Measurements from ENCODE around the gene FANK1. TPM values are rescaled to one million over a fixed set of nuclear protein-coding genes. Genes with fewer than 3 reads are reported as not detected.

The FANK1 gene
- polyA plus RNA-seq, 2 of the 4 experiments (the other 2 are of a cell fraction), result 4.1 to 5.3 TPM

GRCh38 chr10:125857185-125857760, 39.1 kb upstream of the FANK1 start:
- CTCF ChIA-PET, result interaction anchor here (0.6 to 2.5 kb wide), 9 partner anchors 8 to 715 kb away, joined by 3 to 9 read pairs (median 3); partner anchors contain the start of genes BCCIP and UROS
- no peak overlapping the region for H3K27ac ChIP-seq
- FAIRE-seq (no peak), ATAC-seq (no peak), DNase-seq (ENCODE audit: low read depth in 1 of 2, low spot score in 1 of 2) (no peak)
- 86% methylated on average over 2 of the region's 2 CpGs for WGBS (ENCODE audit: missing lambda C conversion rate)
- H3K4me1 ChIP-seq, result no peaks in the 10 kb centered on the region
- H3K4me2 ChIP-seq, result no peak overlapping the region
- H3K4me3 ChIP-seq, result no peak overlapping the region
- TF ChIP-seq NFE2L2 (conservative IDR thresholded peaks at IDR 0.05; ENCODE audit: low read length), result no peak
- TF ChIP-seq, protein P1, sequence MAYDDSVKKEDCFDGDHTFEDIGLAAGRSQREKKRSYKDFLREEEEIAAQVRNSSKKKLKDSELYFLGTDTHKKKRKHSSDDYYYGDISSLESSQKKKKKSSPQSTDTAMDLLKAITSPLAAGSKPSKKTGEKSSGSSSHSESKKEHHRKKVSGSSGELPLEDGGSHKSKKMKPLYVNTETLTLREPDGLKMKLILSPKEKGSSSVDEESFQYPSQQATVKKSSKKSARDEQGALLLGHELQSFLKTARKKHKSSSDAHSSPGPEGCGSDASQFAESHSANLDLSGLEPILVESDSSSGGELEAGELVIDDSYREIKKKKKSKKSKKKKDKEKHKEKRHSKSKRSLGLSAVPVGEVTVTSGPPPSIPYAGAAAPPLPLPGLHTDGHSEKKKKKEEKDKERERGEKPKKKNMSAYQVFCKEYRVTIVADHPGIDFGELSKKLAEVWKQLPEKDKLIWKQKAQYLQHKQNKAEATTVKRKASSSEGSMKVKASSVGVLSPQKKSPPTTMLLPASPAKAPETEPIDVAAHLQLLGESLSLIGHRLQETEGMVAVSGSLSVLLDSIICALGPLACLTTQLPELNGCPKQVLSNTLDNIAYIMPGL (CRISPR knock-in tag; IDR thresholded peaks at IDR 0.05; ENCODE audit: borderline replicate concordance), result no peak
- TF ChIP-seq RFX5 (IDR thresholded peaks at IDR 0.05), result no peak
- no peak for TF ChIP-seq FOSB (CRISPR knock-in tag; IDR thresholded peaks at IDR 0.05)
- TF ChIP-seq CHD2 (IDR thresholded peaks at IDR 0.05; ENCODE audit: low read length, partially characterized antibody), result no peak
- TF ChIP-seq GATA3 (IDR thresholded peaks at IDR 0.05; ENCODE audit: borderline replicate concordance), result no peak
- TF ChIP-seq CBX2 (IDR thresholded peaks at IDR 0.05; ENCODE audit: borderline replicate concordance, low read depth), result no peak
- no peak for TF ChIP-seq CBX8 (IDR thresholded peaks at IDR 0.05)
- no peak for TF ChIP-seq RAD21 (conservative IDR thresholded peaks at IDR 0.05 in 1 of 2, IDR thresholded peaks at IDR 0.05 in 1 of 2)
- no peak for TF ChIP-seq NR3C1 (IDR thresholded peaks at IDR 0.05)
- no peak for TF ChIP-seq RNF2 (IDR thresholded peaks at IDR 0.05; ENCODE audit: borderline replicate concordance, low read depth)
- TF ChIP-seq MYC (IDR thresholded peaks at IDR 0.05; ENCODE audit: borderline replicate concordance, low read length), result no peak
- no peak for TF ChIP-seq ZC3H11A (IDR thresholded peaks at IDR 0.05)
- TF ChIP-seq CTCF (IDR thresholded peaks at IDR 0.05), result no peak
- no peak for TF ChIP-seq POLR2A (IDR thresholded peaks at IDR 0.05; ENCODE audit: low read length)
- TF ChIP-seq, protein P2, sequence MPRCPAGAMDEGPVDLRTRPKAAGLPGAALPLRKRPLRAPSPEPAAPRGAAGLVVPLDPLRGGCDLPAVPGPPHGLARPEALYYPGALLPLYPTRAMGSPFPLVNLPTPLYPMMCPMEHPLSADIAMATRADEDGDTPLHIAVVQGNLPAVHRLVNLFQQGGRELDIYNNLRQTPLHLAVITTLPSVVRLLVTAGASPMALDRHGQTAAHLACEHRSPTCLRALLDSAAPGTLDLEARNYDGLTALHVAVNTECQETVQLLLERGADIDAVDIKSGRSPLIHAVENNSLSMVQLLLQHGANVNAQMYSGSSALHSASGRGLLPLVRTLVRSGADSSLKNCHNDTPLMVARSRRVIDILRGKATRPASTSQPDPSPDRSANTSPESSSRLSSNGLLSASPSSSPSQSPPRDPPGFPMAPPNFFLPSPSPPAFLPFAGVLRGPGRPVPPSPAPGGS (IDR thresholded peaks at IDR 0.05), result no peak
- no peak for TF ChIP-seq EHMT2 (IDR thresholded peaks at IDR 0.05; ENCODE audit: low read depth)
- TF ChIP-seq, protein P3, sequence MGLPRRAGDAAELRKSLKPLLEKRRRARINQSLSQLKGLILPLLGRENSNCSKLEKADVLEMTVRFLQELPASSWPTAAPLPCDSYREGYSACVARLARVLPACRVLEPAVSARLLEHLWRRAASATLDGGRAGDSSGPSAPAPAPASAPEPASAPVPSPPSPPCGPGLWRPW (IDR thresholded peaks at IDR 0.05), result no peak
- POLR2A ChIA-PET, result no interaction called here
- H3K9me3 ChIP-seq, result no peaks in the 10 kb centered on the region

DNA sequence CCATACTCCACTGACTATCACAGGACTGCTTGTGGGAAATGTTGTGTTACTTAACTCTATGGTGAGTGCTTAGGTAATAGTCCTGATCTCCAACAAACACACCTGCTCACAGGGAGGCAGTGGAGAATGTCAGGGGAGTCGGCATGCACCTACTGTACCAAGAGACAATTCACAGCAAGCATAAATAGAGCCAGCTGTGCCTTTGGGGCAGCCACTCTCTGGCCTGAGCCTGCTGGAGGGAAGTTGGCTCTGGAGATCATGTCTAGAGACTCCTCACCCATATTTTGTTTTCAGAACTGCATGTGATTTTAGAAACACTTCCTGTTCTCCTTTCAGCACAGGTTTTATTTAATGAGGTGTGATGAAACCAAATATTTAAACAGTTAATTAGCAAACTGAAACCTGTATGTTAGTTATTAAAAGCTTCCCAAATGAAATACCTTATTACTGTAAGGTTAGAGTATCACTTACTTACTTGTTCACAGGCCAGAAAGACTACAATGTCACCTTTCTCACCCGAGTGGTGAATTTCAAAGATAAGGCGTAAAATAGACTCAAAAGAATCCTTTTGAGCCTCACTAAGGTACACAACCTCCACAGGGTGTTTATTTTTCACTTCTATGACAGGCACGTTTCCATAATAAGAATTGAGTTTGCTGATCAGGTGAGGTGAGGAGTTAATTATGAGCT, 37.1 kb upstream of the FANK1 start:
- Histone ChIP-seq H3K27ac (no peak overlapping the region), H3K9me3 (no peaks in the 10 kb centered on the region), H3K4me2 (no peak overlapping the region), H3K4me3 (no peak overlapping the region), H3K4me1 (no peaks in the 10 kb centered on the region)
- ChIA-PET POLR2A (no interaction called here), CTCF (interaction anchor here (1.3 to 1.5 kb wide), 2 partner anchors 9 to 11 kb away, joined by 3 to 5 read pairs; no protein-coding TSS in a partner anchor)
- 89% methylated on average over 4 of the region's 4 CpGs for WGBS (ENCODE audit: missing lambda C conversion rate)
- no peak for ATAC-seq
- TF ChIP-seq, protein P4, sequence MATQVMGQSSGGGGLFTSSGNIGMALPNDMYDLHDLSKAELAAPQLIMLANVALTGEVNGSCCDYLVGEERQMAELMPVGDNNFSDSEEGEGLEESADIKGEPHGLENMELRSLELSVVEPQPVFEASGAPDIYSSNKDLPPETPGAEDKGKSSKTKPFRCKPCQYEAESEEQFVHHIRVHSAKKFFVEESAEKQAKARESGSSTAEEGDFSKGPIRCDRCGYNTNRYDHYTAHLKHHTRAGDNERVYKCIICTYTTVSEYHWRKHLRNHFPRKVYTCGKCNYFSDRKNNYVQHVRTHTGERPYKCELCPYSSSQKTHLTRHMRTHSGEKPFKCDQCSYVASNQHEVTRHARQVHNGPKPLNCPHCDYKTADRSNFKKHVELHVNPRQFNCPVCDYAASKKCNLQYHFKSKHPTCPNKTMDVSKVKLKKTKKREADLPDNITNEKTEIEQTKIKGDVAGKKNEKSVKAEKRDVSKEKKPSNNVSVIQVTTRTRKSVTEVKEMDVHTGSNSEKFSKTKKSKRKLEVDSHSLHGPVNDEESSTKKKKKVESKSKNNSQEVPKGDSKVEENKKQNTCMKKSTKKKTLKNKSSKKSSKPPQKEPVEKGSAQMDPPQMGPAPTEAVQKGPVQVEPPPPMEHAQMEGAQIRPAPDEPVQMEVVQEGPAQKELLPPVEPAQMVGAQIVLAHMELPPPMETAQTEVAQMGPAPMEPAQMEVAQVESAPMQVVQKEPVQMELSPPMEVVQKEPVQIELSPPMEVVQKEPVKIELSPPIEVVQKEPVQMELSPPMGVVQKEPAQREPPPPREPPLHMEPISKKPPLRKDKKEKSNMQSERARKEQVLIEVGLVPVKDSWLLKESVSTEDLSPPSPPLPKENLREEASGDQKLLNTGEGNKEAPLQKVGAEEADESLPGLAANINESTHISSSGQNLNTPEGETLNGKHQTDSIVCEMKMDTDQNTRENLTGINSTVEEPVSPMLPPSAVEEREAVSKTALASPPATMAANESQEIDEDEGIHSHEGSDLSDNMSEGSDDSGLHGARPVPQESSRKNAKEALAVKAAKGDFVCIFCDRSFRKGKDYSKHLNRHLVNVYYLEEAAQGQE (IDR thresholded peaks at IDR 0.05), result no peak
- TF ChIP-seq FOSB (CRISPR knock-in tag; IDR thresholded peaks at IDR 0.05), result no peak
- TF ChIP-seq MAX (IDR thresholded peaks at IDR 0.05), result no peak
- no peak for TF ChIP-seq SREBF2 (IDR thresholded peaks at IDR 0.05)
- no peak for TF ChIP-seq RNF2 (IDR thresholded peaks at IDR 0.05; ENCODE audit: borderline replicate concordance, low read depth)
- no peak for TF ChIP-seq SMC3 (IDR thresholded peaks at IDR 0.05)
- TF ChIP-seq FOXS1 (CRISPR knock-in tag; IDR thresholded peaks at IDR 0.05), result no peak
- TF ChIP-seq, protein P5, sequence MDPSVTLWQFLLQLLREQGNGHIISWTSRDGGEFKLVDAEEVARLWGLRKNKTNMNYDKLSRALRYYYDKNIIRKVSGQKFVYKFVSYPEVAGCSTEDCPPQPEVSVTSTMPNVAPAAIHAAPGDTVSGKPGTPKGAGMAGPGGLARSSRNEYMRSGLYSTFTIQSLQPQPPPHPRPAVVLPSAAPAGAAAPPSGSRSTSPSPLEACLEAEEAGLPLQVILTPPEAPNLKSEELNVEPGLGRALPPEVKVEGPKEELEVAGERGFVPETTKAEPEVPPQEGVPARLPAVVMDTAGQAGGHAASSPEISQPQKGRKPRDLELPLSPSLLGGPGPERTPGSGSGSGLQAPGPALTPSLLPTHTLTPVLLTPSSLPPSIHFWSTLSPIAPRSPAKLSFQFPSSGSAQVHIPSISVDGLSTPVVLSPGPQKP (IDR thresholded peaks at IDR 0.05; ENCODE audit: low read depth, low read length), result no peak
- TF ChIP-seq HOXB5 (CRISPR knock-in tag; IDR thresholded peaks at IDR 0.05), result no peak
- no peak for TF ChIP-seq EHMT2 (IDR thresholded peaks at IDR 0.05; ENCODE audit: low read depth)
- DNase-seq (ENCODE audit: low read depth in 1 of 2, low spot score in 1 of 2), result no peak
- FAIRE-seq, result no peak
